GM18870 (cell line): ENCODE data around the gene ZNF639.
A peak's percentile ranks its signal among the peaks of the same experiment; 100 is the strongest.

Source experiments
- ATAC-seq: cut with Tn5 transposase; IDR thresholded peaks from one replicate; pipeline ENCODE4 v1.9.1; 2021; ENCODE audit warnings: moderate library complexity; ENCODE audit not compliant: unreplicated experiment

Gene ZNF639

DNA sequence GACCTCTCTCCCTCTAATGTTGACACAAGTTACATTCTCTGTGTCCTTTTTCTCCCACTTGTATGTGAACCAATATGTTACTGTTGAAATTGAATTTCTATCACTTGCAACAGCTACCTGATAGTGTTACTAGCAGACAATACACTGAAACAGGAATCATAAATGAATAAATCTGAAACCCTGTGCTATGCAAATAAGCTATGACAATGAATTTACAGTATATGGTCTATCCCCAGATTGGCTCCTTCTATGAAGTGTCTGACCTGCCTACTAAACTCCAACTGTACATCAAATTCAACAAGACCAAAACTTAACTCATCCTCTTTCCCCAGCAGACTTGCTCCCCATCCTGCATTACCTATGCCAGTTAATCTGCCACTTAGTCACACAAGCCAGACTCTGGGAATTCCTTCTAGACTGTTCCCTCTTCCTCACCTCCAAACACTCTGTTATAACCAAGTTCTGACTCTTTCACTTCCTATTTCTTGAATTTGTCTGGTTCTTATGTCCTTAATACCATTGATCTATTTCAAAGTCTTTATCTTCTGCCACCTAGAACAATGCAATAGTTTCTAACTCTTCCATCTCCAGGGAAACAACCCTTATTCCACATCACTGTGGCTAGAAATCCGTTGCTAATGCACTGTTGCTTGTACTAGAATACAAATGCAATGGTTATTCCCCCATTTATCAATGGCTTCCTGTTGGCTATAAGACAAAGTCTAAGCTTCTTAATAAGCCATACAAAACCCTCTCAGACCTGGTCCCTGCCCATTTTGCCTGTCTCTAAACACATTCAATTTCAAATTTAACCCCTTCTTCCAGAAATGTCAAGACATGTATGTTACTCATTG, 13.4 kb upstream of the ZNF639 start:
- peak; percentile 97 for ATAC-seq

DNA sequence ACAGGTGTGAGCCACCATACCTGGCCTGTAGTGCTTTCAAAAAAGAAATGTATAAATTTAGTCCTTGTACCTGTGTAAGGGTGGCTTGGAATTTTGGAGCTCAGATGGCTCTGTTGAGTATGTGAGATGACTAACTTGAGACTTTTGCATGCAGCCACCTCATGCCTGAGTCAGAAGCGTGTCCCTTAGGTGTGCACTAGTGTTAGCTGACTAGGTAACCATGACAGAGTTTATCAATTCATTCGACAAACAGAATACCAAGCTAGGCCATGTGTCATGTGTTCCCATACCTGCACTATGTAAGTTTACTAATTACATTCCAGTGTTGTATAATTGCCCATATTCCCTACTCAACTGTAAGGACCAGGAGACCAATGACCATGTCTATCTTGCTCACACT, 4.0 kb upstream of the ZNF639 start:
- ATAC-seq = no peak

DNA sequence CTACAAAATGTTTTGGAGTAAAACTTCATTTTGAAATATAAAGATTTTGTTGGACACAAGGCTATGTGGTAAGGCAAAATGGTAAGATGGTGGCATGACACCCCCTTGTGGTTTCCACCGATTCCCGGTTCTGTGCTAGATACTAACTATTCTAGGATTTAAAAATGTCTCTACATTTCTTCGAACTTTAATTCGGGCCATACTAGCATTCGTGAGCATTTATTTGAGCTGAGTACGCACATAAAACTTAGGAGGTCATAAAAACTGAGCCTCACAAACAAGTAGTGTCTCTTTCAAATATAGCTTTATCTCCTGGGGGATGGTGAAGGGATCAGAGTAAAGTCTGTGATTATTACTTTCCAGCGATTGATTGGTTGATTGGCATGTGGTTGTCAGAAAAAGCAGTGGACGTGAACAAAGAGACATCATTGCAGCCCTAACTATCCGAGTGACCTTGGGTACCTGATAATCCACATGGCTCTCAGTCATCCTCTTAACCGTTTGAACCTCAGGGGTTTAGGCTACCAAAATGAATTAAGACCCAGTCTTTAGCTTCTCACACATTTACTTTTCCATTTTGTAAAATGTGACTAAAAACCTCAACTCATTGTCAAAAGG, 1.1 kb upstream of the ZNF639 start:
- no peak for ATAC-seq

DNA sequence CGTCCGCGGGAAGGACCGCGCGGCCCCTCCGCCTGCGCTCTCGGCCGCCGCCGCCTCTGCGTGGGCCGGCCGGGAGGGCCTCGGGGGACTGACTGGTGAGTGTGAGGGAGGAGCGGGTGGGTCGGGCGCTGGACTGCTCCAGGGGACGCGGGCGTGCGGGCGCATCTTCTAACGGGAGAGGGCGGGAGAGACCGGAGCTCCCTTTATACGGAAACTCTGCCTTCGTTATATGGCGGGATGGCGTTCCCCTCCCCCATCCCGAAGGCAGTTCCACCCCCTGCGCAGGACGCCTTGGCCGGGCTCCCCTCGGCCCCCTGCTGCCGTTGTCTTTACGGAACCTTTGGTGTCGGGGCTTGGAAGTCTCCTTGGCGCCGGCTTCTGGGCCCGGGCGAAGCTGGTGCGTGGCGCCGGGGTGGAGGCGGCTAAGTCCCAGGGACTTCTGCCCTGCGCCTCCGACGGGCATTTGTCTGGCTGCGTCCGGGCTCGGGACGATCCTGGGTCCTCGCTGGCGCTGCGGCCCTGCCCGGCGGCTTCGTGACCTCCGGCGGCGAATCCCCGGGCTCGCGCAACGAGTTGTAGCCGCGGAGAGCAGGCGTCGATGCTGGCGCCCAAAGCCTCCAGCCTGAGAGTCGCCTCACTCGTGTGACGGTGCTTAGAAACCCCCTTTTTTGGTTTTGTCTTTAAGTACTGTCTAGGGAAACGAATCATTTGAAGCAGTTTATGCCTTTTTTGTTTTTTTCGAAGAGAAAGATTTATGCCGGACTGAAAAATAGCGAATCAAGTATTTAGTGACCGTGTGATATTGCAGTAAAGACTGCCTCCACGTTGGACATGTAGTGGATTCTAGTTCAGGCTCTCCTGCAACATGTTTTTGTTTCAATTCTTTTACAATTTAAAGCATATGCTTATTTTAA, 623 bp downstream of the ZNF639 start:
- peak; percentile 31 for ATAC-seq

DNA sequence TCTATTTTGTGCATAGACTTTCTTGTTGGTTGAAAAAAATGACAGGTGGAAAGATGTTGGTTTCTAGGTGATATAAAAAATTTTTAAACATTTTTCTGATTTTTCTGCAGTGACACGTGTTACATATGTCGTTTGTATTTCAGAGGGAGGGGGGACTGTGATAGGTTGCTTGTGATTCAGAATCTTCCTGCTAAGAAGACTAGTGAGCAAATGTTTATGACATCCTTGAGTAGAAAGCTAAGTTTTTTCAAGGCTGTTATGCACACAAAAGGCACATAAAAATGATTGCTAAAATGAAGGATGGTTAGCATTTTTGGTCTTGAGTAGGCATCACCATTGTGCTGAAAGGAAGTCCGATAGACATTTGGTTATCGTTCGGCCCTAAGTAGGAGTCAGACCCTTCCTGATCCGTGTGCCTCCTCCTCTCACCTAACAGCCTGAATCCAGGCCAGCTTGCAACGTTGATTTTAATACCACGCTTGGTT, 1.5 kb downstream of the ZNF639 start:
- ATAC-seq = no peak

DNA sequence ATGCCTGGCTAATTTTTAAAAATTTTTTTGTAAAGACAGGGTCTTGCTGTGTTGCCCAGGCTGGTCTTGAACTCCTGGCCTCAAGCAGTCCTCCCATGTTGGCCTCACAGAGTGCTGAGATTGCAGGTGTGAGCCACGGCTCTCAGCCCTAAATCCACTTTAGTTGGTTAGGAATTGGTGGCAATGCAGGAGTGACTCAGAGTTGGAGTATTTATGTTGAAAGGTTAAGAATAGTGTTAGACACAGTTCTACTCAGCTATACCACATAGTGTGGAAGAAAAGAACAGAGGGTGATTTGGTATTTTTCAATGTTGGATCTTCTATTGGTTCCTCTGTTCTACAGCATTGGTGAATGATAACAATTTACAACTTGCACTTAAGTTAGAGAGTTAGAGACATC, 7.6 kb downstream of the ZNF639 start:
- ATAC-seq = no peak

DNA sequence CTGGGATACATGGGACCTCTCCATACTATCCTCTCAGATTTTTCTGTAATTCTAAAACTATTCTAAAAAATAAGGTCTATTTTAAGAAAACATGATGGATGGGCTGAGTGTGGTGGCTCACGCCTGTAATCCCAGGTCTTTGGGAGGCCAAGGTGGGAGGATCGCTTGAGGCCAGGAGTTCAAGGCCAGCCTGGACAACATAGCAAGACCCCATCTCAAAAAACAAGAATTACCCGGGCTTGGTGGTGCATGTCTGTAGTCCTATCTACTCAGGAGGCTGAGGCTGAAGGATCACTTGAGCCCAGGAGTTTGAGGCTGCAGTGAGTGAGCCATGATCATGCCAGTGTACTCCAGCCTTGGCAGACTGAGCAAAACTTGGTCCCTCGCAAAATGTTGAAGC, 9.4 kb downstream of the ZNF639 start:
- ATAC-seq = no peak

DNA sequence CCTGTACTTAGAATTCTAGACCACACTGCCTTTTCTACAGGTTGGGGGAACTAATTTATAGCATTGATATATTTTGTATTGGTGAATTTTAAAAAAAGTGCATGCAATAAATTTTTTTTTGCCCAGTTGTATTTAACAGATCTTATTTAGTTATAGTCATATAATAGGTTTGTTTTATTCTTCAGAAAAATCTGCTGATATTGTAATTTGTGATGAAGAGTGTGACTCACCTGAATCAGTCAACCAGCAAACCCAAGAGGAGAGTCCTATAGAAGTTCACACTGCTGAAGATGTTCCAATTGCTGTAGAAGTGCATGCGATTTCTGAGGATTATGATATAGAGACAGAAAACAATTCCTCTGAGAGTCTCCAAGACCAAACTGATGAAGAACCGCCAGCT, 10.3 kb downstream of the ZNF639 start:
- ATAC-seq = no peak

DNA sequence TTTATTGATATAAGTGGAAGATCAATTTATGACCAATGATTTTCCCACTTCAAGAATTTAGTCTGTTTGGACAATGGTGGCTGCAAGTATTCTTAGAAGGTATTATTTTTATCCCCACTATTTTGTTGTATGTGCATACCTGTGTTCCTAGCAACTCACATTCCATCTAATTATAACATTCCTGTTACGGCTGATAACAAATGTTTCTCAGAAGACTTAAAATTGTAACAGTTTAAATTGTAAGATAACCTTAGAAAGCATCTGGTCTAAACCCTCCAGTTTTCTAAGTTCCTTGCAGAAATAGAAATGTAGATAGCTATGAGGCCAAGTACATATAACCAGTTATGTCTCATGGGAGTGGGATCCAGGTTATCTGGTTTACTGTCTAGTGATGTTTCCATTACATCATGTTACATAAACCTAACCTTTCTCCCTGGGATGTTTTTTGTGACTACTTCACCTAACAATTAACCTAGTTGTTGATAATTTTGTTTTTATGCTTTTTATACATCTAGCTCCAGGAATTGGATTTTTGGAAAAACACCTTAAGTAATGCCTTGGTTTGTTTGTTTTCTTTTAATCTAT, 13.6 kb downstream of the ZNF639 start:
- no peak for ATAC-seq

DNA sequence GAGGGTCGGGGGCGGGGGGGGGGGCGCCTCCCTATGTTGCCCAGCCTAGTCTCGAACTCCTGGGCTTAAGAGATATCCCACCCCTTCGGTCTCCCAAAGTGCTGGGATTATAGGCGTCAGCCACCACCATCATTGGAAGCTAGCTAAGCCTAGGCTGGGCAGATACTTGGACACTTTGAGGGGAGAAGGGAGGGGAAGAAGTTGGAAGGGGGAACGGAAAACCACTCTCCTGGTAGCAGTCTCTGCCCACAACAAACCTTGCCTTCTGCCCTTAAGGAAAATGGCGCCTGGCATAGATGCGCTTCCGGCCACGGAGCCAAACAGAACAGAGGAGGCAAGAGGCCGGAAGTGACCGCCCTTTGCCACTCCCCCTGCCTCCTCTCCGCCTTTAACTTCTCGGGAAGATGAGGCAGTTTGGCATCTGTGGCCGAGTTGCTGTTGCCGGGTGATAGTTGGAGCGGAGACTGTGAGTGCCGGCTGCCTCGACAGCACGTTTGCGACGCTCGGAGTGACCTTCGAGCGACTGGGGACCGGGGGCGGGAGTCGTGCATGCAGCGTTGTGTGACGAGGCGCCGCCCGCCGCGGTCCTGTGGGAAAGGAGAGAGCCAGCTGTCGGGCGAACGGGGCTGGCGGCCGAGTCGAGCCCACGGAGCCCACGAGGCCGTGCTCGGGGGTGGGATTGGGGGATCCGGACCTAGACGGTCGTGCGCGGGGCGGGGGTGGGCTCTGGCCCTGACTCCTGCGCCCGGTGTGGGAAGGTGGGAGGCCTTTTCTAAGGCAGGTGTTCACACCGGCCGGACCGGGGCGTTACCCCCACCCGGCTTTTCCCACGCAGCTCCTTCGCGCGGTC, 24.7 kb downstream of the ZNF639 start, which contains the start of gene MFN1:
TSS of gene MFN1 (plus strand) at position 365 of the 850 bp plus-strand sequence. CDS start 1,143 bp downstream, outside the sequence.
- peak; percentile 91 for ATAC-seq

DNA sequence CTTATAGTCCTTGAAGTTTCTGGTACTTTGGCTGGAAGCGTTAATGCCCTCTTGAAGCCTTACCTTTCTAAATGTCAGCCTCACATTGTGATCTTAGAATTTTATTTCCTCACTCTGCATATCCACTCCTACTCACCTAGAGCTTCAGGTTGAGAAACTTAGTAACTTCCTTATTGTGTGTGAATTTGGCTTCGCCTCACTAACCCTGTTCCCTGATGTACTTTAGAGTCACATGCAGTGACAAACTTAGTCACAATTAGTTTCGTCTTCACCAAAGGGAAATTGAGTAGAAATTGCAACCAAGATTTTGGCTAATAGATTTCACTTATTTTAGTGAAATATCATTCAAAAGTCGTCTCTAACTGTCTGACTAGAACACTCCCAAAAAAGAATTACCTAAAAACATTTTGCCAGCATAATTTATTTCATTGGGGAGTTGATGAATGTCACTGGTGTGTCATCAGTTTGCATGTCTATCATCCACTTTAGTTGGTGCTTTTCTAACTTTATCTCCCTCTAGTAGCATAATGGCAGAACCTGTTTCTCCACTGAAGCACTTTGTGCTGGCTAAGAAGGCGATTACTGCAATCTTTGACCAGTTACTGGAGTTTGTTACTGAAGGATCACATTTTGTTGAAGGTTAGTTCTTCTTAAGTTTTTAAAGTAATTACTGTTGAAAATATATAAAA, 25.6 kb downstream of the ZNF639 start:
- peak; percentile 64 for ATAC-seq

DNA sequence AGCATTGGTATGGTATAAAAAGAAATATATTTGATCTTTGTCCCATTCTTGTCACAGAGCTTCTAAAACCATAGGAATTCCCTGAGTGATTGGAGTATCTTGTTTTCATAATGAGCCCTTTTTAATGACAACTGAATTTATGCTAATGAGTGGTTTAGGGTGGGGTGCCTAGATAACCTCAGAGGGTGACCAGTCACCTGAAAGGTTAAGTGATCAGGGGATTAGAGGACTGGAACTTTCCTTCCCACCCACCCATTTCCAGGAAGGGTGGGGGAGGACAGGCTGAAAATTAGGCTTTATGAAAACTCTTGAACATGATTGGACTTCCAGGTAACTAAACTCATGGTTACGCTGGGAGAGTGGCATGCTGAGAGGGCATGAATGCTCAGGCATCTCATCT, 33.2 kb downstream of the ZNF639 start:
- no peak for ATAC-seq

DNA sequence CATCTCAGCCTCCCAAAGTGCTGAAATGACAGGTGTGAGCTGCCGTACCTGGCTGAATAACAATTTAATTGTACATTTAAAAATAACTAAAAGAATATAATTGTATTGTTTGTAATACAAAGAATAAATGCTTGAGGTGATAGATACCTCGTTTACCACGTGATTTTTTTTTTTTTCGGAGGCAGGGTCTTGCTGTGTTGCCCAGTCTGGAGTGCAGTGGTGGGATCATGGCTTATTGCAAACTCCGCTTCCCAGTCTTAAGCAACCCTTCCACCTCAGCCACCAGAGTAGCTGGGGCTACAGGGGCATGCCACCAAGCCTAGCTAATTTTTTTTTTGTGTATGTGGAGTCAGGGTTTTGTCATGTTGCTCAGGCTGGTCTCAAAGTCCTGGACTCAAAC, 40.5 kb downstream of the ZNF639 start:
- ATAC-seq = no peak

DNA sequence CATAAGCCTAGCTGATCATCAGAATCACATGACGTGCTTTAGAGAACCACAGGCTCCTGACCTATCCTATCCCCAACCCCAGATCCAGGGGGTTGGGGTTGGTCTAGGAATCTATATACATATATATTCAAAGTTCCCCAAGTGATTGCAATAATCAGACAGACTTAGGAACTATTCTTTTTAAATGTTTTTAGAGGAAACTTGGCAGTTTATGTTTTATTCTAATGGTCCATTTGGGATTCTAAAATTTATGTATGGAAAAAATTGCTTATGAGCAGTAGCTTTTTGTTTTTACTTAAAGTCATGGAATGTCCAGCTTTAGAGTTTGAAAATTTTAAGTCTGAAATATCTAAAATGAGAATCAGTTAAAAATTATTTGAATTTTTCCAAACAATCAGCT, 46.8 kb downstream of the ZNF639 start:
- no peak for ATAC-seq

DNA sequence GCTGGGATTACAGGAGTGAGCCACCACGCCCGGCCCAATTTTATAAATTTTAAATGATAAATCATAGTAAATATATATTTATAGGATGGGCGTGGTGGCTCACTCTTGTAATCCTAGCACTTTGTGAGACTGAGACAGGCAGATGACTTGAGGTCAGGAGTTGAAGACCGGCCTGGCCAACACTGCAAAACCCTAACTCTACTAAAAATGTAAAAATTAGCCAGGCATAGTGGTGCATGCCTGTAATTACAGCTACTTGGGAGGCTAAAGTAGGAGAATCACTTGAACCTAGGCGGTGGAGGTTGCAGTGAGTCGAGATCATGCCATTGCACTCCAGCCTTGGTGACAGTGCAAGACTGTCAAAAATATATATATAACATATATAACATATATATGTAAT, 51.1 kb downstream of the ZNF639 start:
- no peak for ATAC-seq

DNA sequence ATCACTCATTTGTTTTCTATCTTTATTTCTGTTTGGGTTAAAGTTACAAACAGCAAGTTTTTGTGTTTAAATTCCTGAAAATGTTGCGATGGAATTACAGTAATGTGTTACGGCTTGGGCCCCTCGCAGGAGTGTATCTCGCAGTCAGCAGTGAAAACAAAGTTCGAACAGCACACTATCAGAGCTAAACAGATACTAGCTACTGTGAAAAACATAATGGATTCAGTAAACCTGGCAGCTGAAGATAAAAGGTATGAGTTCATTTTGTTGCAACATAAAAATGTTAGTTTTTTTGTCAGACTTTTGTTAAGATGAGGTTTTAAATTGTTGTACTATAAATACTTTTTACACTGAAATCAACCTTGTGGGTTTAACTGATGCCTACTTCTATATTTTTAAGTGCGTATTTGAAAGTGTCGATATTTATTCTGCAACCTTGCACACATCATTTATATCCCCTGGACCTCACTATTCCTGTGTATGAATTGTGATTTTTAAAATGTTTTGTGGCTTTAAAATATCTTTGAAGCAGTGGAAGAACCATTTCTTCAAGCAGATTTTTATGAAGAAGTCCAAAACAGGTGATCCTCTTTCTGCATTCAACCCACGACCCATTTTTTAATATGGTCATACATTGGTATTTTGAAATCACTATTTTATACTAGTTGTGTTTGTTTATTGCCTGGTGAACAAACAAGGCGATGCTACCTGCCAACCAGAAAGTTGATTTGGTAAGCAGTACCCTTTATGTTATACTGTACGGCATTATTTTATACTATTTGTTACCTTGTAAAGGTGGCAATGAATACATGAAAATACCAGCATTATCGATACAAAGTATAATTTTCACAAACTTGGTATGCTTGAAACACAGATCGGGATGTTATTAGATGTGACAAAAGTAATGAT, 52.5 kb downstream of the ZNF639 start:
- no peak for ATAC-seq

DNA sequence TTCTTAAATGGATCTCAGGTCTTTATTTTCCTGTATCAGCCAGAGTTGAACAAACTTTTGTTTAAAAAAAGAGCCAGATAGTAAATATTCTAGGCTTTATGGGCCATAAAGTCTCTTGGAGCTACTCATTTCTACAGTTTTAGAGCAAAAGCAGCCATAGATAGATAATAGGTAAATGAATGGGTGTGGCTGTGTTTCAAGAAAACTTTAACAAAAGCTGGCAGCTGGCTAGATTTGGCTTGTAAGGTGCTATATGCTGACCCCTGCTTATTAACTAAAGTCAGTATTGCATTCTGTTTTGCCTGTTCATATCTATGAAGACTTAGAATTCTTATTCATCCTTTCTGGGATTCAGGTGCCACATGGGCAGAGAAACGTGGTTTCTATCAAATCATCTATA, 53.6 kb downstream of the ZNF639 start:
- no peak for ATAC-seq
